HepG2 (cell line): ENCODE measurements around the gene TYMP. TPM values are rescaled to one million over a fixed set of nuclear protein-coding genes. Genes with fewer than 3 reads are reported as not detected.

Experiments used
- ATAC-seq: fragments of 200-7000 bp; cut with Tn5 transposase; 3 replicates; pipeline ENCODE4 v1.9.1; 2020; ENCODE audit warnings: mild to moderate bottlenecking, moderate library complexity
- BruUV-seq: library from RNA; stranded (reverse); fragments of 400-500 nt; replicated peaks from 2 replicates; lab custom pipeline; 2021; lab: Mats Ljungman, UMichigan
- CTCF ChIA-PET: fragments of 300-600 bp; formaldehyde crosslinking; extraction: SDS; loops from one replicate; lab custom pipeline; 2021; ENCODE audit warnings: low total read pairs, inconsistent platforms, low intra/inter-chr PET ratio; lab: Yijun Ruan, JAX
- POLR2A ChIA-PET: fragments of 350-600 bp; sonication (Branson Sonifier 250); formaldehyde crosslinking; loops from one replicate; lab custom pipeline; 2020; ENCODE audit warnings: antibody characterized with exemption, inconsistent platforms; lab: Yijun Ruan, JAX
- DNase-seq: peaks from one replicate; pipeline ENCODE4 v3.0.0-alpha.2; 2015; ENCODE audit warnings: low spot score
- FAIRE-seq: peaks from 3 replicates; lab custom pipeline; 2011; peaks lifted over from hg19 to GRCh38; lab: Jason Lieb, UNC
- H2AFZ ChIP-seq: one replicate; pipeline ENCODE4 v1.6.1; 2011; ENCODE audit warnings: low read length, inconsistent platforms
- H3K27ac ChIP-seq: fragments of 300-600 bp; 3 replicates; pipeline ENCODE4 v1.8.0; 2011; ENCODE audit warnings: mixed run types, mild to moderate bottlenecking, mixed read lengths, low read length, inconsistent platforms; ENCODE audit not compliant: insufficient read depth; ENCODE audit errors: extremely low read length
- H3K27me3 ChIP-seq, 2 experiments: fragments of 200-600 bp in 1 of 2; 2 replicates in 1 of 2; 3 replicates in 1 of 2; pipeline versions ENCODE4 v1.6.0 to v1.8.0; 2011; ENCODE audit warnings: low read length in 2 of 2, mild to moderate bottlenecking in 2 of 2, moderate library complexity in 2 of 2, inconsistent platforms in 1 of 2; ENCODE audit not compliant: insufficient read depth in 2 of 2, control insufficient read depth in 1 of 2
- H3K36me3 ChIP-seq, 2 experiments: fragments of 200-600 bp in 1 of 2; replicated peaks in 1 of 2; 2 replicates in 1 of 2; 3 replicates in 1 of 2; pipeline versions ENCODE4 v1.5.1 to v1.8.0; 2011; ENCODE audit warnings: low read length in 2 of 2, inconsistent platforms in 1 of 2; ENCODE audit not compliant: insufficient read depth in 2 of 2, control insufficient read depth in 1 of 2
- H3K4me1 ChIP-seq: 2 replicates; pipeline ENCODE4 v1.5.1; 2012; ENCODE audit warnings: low read length, inconsistent platforms; ENCODE audit not compliant: insufficient read depth
- H3K4me2 ChIP-seq: 2 replicates; pipeline ENCODE4 v1.6.0; 2011; ENCODE audit warnings: low read depth, low read length, inconsistent platforms
- H3K4me3 ChIP-seq, 3 experiments: fragments of 200-600 bp in 1 of 3; sonication (generic), shearing (Covaris generic) in 1 of 3; replicated peaks in 1 of 3; 2 replicates each; pipeline ENCODE4 v1.5.1; 2011 to 2016; ENCODE audit warnings: low read length in 3 of 3, inconsistent platforms in 2 of 3, low read depth in 2 of 3, mild to moderate bottlenecking in 2 of 3, control low read depth in 1 of 3, mixed read lengths in 1 of 3; ENCODE audit not compliant: insufficient read depth in 1 of 3
- H3K79me2 ChIP-seq: one replicate; pipeline ENCODE4 v1.6.1; 2011; ENCODE audit warnings: low read length, inconsistent platforms; ENCODE audit not compliant: insufficient read depth
- H3K9ac ChIP-seq: 2 replicates; pipeline ENCODE4 v1.6.0; 2011; ENCODE audit warnings: mild to moderate bottlenecking, low read depth, low read length, inconsistent platforms; ENCODE audit not compliant: insufficient read depth
- H3K9me3 ChIP-seq: 2 replicates; pipeline ENCODE4 v1.5.1; 2012; ENCODE audit warnings: mild to moderate bottlenecking, low read length
- H4K20me1 ChIP-seq: 2 replicates; pipeline ENCODE4 v1.6.0; 2011; ENCODE audit warnings: inconsistent platforms, mild to moderate bottlenecking, low read length, moderate library complexity; ENCODE audit not compliant: insufficient read depth
- FOSL1 ChIP-seq: sonication (generic); formaldehyde crosslinking; IDR thresholded peaks from 2 replicates; pipeline ENCODE4 v1.9.0; 2021; ENCODE audit warnings: missing genetic modification reagents, borderline replicate concordance
- FOXK1 ChIP-seq: sonication (generic); formaldehyde crosslinking; IDR thresholded peaks from 2 replicates; pipeline ENCODE4 v1.4.0; 2020; ENCODE audit warnings: low read depth, missing genetic modification reagents, borderline replicate concordance
- HNF1A ChIP-seq, 2 experiments: sonication (generic) in 1 of 2; formaldehyde crosslinking in 1 of 2; IDR thresholded peaks; 2 replicates each; pipeline versions ENCODE4 v1.4.0 to v1.6.1; 2016 to 2020; ENCODE audit warnings: borderline replicate concordance in 1 of 2, low read depth in 1 of 2, mild to moderate bottlenecking in 1 of 2, missing genetic modification reagents in 1 of 2
- RBM22 ChIP-seq: fragments of 200-400 bp; formaldehyde crosslinking; optimal IDR thresholded peaks from 2 replicates; pipeline ENCODE3; 2017; ENCODE audit warnings: mild to moderate bottlenecking, low read length, moderate library complexity
- RNF2 ChIP-seq: fragments of 450-650 bp; conservative IDR thresholded peaks from 2 replicates; pipeline ENCODE4 v1.6.1; 2016; ENCODE audit warnings: low read depth
- SRF ChIP-seq: IDR thresholded peaks from 2 replicates; pipeline ENCODE4 v1.6.1; 2011; ENCODE audit warnings: mild to moderate bottlenecking, low read depth, low read length, moderate library complexity
- U2AF1 ChIP-seq: fragments of 200-400 bp; formaldehyde crosslinking; optimal IDR thresholded peaks from 2 replicates; pipeline ENCODE3; 2017; ENCODE audit warnings: mild to moderate bottlenecking, low read depth, low read length
- ZNF20 ChIP-seq: sonication (generic); formaldehyde crosslinking; IDR thresholded peaks from 2 replicates; pipeline ENCODE4 v1.4.0; 2020; ENCODE audit warnings: mild to moderate bottlenecking, moderate library complexity, missing genetic modification reagents
- ZNF256 ChIP-seq: sonication (generic); formaldehyde crosslinking; conservative IDR thresholded peaks from 2 replicates; pipeline ENCODE4 v1.4.0; 2020; ENCODE audit warnings: missing genetic modification reagents
- ZNF30 ChIP-seq: sonication (generic); formaldehyde crosslinking; IDR thresholded peaks from 2 replicates; pipeline ENCODE4 v1.5.0; 2020; ENCODE audit warnings: mild to moderate bottlenecking, missing genetic modification reagents
- ZNF333 ChIP-seq: sonication (generic); formaldehyde crosslinking; IDR thresholded peaks from 2 replicates; pipeline ENCODE4 v1.4.0; 2020; ENCODE audit warnings: mild to moderate bottlenecking, missing genetic modification reagents, borderline replicate concordance
- ZNF619 ChIP-seq: sonication (generic); formaldehyde crosslinking; IDR thresholded peaks from 2 replicates; pipeline ENCODE4 v1.4.0; 2020; ENCODE audit warnings: mild to moderate bottlenecking, missing genetic modification reagents
- WGBS: methylation state at CpG from one replicate; pipeline ENCODE4 v1.1.6; 2017; ENCODE audit warnings: low lambda C conversion rate; 5-methylcytosine and 5-hydroxymethylcytosine counted together
- in situ Hi-C: cut with HindIII; loops from 2 replicates; pipeline ENCODE4 v1.10.0; 2017; ENCODE audit warnings: low pct_unique_long_range_greater_than_20kb; ENCODE audit not compliant: extremely low pct_ligation_motif_present
- intact Hi-C: fragments of 100-400 bp; cut with micrococcal nuclease; formaldehyde crosslinking; loops from one replicate; pipeline ENCODE4 v1.10.0; 2022; ENCODE audit not compliant: unreplicated experiment
- polyA plus RNA-seq, 8 experiments: library from polyadenylated mRNA; depleted of rRNA in 3 of 8; stranded (reverse) in 7 of 8; unstranded in 1 of 8; fragments of >200 nt; fragmentation: Illumina TruSeq in 4 of 8; extraction: Trizol in 4 of 8; gene quantifications; 2 replicates each; pipeline versions ENCODE4 v1.2.1 to v1.2.3, GENCODE V29; 2011 to 2016; ENCODE audit warnings: low read depth in 4 of 8, missing spikeins in 1 of 8, mixed read lengths in 1 of 8; ENCODE audit not compliant: insufficient read depth in 1 of 8
- total RNA-seq, 5 experiments: library from RNA; depleted of rRNA; stranded (reverse); fragments of >200 nt; fragmentation: Illumina TruSeq; extraction: Trizol; gene quantifications; 2 replicates each; pipeline ENCODE4 v1.2.3, GENCODE V29; 2016; ENCODE audit warnings: low read depth in 1 of 5

TYMP gene
- total and polyA plus RNA-seq, 2 of the 13 experiments (the other 11 are each of a cell fraction or from before 2014, with no cell fraction given) = 3.9 to 4.3 TPM

GRCh38 chr22:50573491-50574382 is 43.9 kb upstream of the TYMP start:
- POLR2A ChIA-PET = no interaction called here
- Histone ChIP-seq H3K9ac (no peak overlapping the region), H3K79me2 (no peaks in the 10 kb centered on the region), H3K27ac (no peak overlapping the region)
- no peak for ATAC-seq
- intact Hi-C loops = no loop called here
- TF ChIP-seq ZNF20 (CRISPR knock-in tag) = no peak
- TF ChIP-seq RBM22 = no peak
- no peak for TF ChIP-seq RNF2
- no peak for TF ChIP-seq U2AF1
- TF ChIP-seq SRF = no peak
- no peak for TF ChIP-seq HNF1A (IDR thresholded peaks at IDR 0.05; ENCODE audit: low read depth)
- TF ChIP-seq HNF1A (CRISPR knock-in tag; IDR thresholded peaks at IDR 0.05; ENCODE audit: borderline replicate concordance) = no peak
- TF ChIP-seq ZNF333 (CRISPR knock-in tag) = no peak
- no peak for TF ChIP-seq ZNF256 (CRISPR knock-in tag)
- TF ChIP-seq ZNF619 = no peak
- no peak for TF ChIP-seq FOSL1 (CRISPR knock-in tag)
- TF ChIP-seq ZNF30 (CRISPR knock-in tag) = no peak
- TF ChIP-seq FOXK1 (CRISPR knock-in tag) = no peak
- TF ChIP-seq, all 625 proteins: peak for 0
- Histone ChIP-seq H3K27me3 (no peaks in the 10 kb centered on the region), H3K4me3 (no peak overlapping the region), H4K20me1 (no peaks in the 10 kb centered on the region), H3K9me3 (no peaks in the 10 kb centered on the region), H2AFZ (no peak overlapping the region), H3K36me3 (peaks cover 4 to 5% of the 10 kb centered on the region in 2 experiments; a peak in 2 of 5 replicates), H3K4me1 (peaks cover 18% of the 10 kb centered on the region), H3K4me2 (no peak overlapping the region)
- BruUV-seq = no TSS peak
- 95% methylated on average over 13 of the region's 26 CpGs for WGBS
- in situ Hi-C loops = no loop called here
- FAIRE-seq (no peak), DNase-seq (no peak)
- CTCF ChIA-PET = no interaction called here
